PC-3 (cell line): Measurements from ENCODE around the gene RFXANK. TPM values are rescaled to one million over a fixed set of nuclear protein-coding genes. Genes with fewer than 3 reads are reported as not detected.

Source experiments
- ATAC-seq: fragments of 200-7000 bp; cut with Tn5 transposase; 2 replicates; pipeline ENCODE4 v1.9.1; 2020; ENCODE audit warnings: mild to moderate bottlenecking, moderate library complexity
- BruUV-seq: library from RNA; stranded (reverse); fragments of 400-500 nt; replicated peaks from 2 replicates; lab custom pipeline; 2021; lab: Mats Ljungman, UMichigan
- CTCF ChIA-PET: fragments of 300-600 bp; sonication (Branson Sonifier 250); formaldehyde crosslinking; loops from one replicate; lab custom pipeline; 2022; ENCODE audit warnings: antibody characterized with exemption; lab: Charles Lee
- POLR2A ChIA-PET: fragments of 300-600 bp; sonication (Branson Sonifier 250); formaldehyde crosslinking; loops from one replicate; lab custom pipeline; 2022; ENCODE audit warnings: antibody characterized with exemption; ENCODE audit not compliant: unreplicated experiment; lab: Charles Lee
- DNase-seq: peaks from one replicate; pipeline ENCODE4 v3.0.0-alpha.2; 2015
- H2AFZ ChIP-seq: fragments of 300-600 bp; sonication (generic); 2 replicates; pipeline ENCODE4 v1.6.0; 2016; ENCODE audit warnings: antibody characterized with exemption, low read length
- H3F3A ChIP-seq: fragments of 300-600 bp; sonication (generic); one replicate; pipeline ENCODE4 v1.6.0; 2017; ENCODE audit warnings: antibody characterized with exemption, low read length, control low read depth, mild to moderate bottlenecking; ENCODE audit not compliant: unreplicated experiment
- H3K27ac ChIP-seq: fragments of 300-600 bp; sonication (generic); 2 replicates; pipeline ENCODE4 v1.5.1; 2016; ENCODE audit warnings: mild to moderate bottlenecking, low read length
- H3K27me3 ChIP-seq: fragments of 300-600 bp; sonication (generic); 2 replicates; pipeline ENCODE4 v1.6.1; 2016; ENCODE audit warnings: low read length, mixed read lengths
- H3K36me3 ChIP-seq: fragments of 300-600 bp; sonication (generic); 2 replicates; pipeline ENCODE4 v1.6.1; 2016; ENCODE audit warnings: low read depth, mixed run types, low read length, mixed read lengths
- H3K4me1 ChIP-seq: fragments of 300-600 bp; sonication (generic); 2 replicates; pipeline ENCODE4 v1.5.1; 2016; ENCODE audit warnings: low read length; ENCODE audit not compliant: insufficient read depth
- H3K4me2 ChIP-seq: fragments of 300-600 bp; sonication (generic); 2 replicates; pipeline ENCODE4 v1.6.0; 2016; ENCODE audit warnings: low read length
- H3K4me3 ChIP-seq: fragments of 300-600 bp; sonication (generic); 2 replicates; pipeline ENCODE4 v1.5.1; 2016; ENCODE audit warnings: mild to moderate bottlenecking, low read length, mixed read lengths
- H3K79me2 ChIP-seq: fragments of 300-600 bp; sonication (generic); 2 replicates; pipeline ENCODE4 v1.6.1; 2017; ENCODE audit warnings: low read length, mixed read lengths
- H3K9ac ChIP-seq: fragments of 300-600 bp; sonication (generic); 2 replicates; pipeline ENCODE4 v1.6.0; 2016; ENCODE audit warnings: mild to moderate bottlenecking, low read length
- H3K9me2 ChIP-seq: fragments of 300-600 bp; sonication (generic); replicated peaks from 2 replicates; pipeline ENCODE4 v1.6.1; 2016; ENCODE audit warnings: mixed run types, low read length, mixed read lengths
- H3K9me3 ChIP-seq: fragments of 300-600 bp; sonication (generic); 2 replicates; pipeline ENCODE4 v1.6.1; 2016; ENCODE audit warnings: low read length, mixed read lengths
- H4K20me1 ChIP-seq: fragments of 300-600 bp; sonication (generic); 2 replicates; pipeline ENCODE4 v1.6.1; 2016; ENCODE audit warnings: low read length, mixed read lengths
- EZH2 ChIP-seq: fragments of 300-600 bp; sonication (generic); IDR thresholded peaks from one replicate; pipeline ENCODE4 v1.6.1; 2017; ENCODE audit warnings: antibody characterized with exemption, mild to moderate bottlenecking, low read length; ENCODE audit not compliant: unreplicated experiment
- EZH2phosphoT487 ChIP-seq: fragments of 300-600 bp; sonication (generic); IDR thresholded peaks from 2 replicates; pipeline ENCODE4 v1.6.1; 2018; ENCODE audit warnings: mild to moderate bottlenecking, antibody characterized with exemption, low read length, borderline replicate concordance
- intact Hi-C: fragments of 100-400 bp; cut with micrococcal nuclease; formaldehyde crosslinking; loops from 2 replicates; pipeline ENCODE4 v1.9.0; 2023
- total RNA-seq: library from RNA; depleted of rRNA; stranded (reverse); fragments of >200 nt; gene quantifications from 2 replicates; pipeline ENCODE4 v1.2.3, GENCODE V29; 2014
- TF ChIP-seq, protein P1 (sequence below): fragments of 300-600 bp; sonication (generic); conservative IDR thresholded peaks from 2 replicates; pipeline ENCODE4 v1.5.1; 2017; ENCODE audit warnings: antibody characterized with exemption, low read depth, mild to moderate bottlenecking, low read length

RFXANK gene
- total RNA-seq, 1 experiment from 2014 or later, result 88.5 TPM

DNA sequence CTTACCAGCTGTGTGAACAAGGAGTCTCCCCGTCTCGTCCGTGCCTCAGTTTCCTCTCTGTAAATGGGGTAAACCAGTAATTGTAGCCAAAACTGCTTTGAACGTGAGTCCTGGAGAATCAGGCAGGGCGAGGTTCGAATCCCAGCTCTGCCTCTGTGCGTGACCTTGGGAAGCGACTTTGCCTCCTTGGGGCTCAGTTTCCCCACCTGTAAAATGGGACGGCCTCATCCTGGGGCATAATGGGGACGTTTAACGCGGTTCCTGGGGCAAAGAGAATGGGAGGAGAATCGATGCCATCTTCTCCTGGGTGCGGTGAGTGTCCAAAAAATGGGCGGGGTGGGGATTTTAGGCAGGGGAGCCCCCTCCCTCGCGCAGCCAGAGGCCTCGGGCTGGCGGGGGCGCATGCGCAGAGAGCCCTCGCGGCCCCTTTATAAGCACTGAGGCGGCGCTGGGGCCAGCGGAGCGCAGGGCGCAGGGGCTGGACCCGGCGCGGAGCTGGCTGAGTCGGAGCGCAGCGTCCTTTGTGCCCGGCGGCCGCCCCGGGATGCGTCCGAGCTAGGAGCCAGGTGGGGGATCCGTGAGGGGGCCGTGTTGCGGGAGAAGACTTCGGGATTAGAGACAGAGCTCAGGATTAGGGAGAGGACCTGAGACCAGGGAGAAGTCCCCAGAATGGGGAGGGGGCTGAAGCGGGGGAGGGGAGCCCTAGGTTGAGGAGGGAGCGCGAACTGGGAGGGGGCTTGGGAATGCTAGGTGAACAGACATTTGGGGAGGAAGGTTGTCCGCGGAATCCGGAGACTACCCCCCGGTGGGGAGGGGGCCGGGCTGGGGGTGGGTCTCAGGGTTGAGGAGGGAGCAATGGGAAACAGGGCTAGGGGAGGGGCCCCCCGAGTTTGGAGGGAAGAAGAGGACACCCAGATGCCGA is 19.7 kb downstream of the RFXANK start, which contains the start of gene NCAN:
TSS of gene NCAN (plus strand) at position 460 of the 922 bp plus-strand sequence. CDS start 4,996 bp downstream, outside the sequence.
- Histone ChIP-seq H3K4me3 (no peak within 1 kb of the TSS), H3K9me3 (no peaks in the 10 kb centered on the region), H3K4me2 (no peak within 1 kb of the TSS), H3K9me2 (no peaks in the 10 kb centered on the region), H3K9ac (no peak within 1 kb of the TSS), H3K36me3 (no peaks in the 10 kb centered on the region), H2AFZ (no peak within 1 kb of the TSS), H3K79me2 (no peaks in the 10 kb centered on the region), H3K27ac (no peak within 1 kb of the TSS), H4K20me1 (no peaks in the 10 kb centered on the region), H3K27me3 (peaks cover 8% of the 10 kb centered on the region), H3K4me1 (no peaks in the 10 kb centered on the region), H3F3A (no peaks in the 10 kb centered on the region)
- ChIA-PET POLR2A (no interaction called here), CTCF (no interaction called here)
- TF ChIP-seq EZH2 (no peak), EZH2phosphoT487 (no peak)
- TF ChIP-seq, protein P1, sequence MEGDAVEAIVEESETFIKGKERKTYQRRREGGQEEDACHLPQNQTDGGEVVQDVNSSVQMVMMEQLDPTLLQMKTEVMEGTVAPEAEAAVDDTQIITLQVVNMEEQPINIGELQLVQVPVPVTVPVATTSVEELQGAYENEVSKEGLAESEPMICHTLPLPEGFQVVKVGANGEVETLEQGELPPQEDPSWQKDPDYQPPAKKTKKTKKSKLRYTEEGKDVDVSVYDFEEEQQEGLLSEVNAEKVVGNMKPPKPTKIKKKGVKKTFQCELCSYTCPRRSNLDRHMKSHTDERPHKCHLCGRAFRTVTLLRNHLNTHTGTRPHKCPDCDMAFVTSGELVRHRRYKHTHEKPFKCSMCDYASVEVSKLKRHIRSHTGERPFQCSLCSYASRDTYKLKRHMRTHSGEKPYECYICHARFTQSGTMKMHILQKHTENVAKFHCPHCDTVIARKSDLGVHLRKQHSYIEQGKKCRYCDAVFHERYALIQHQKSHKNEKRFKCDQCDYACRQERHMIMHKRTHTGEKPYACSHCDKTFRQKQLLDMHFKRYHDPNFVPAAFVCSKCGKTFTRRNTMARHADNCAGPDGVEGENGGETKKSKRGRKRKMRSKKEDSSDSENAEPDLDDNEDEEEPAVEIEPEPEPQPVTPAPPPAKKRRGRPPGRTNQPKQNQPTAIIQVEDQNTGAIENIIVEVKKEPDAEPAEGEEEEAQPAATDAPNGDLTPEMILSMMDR, result no peak
- DNase-seq (no peak), ATAC-seq (no peak)
- intact Hi-C loops, result no loop called here
- BruUV-seq, result no TSS peak

DNA sequence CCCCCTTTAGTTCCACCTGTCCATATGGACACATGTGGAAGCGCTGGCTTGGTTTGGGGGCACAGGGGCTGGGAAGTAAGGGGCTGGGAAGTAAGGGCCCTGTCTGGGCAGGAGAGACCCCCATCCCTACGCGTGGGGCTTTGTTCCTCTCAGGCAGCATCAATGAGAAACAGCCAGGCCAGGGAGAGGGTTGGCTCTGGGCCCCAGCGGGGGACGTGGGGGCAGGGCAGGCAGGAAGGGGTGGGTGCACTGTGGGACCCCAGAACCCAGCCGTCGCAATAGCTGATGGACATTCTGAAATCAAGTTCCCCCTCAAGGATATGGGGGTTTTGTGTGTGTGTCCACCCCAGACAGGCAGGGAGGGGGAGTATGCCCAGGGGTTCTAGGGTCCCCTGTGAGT is 20.9 kb downstream of the RFXANK start:
- Histone ChIP-seq H3K4me3 (no peak overlapping the region), H2AFZ (no peak overlapping the region), H3K36me3 (no peaks in the 10 kb centered on the region), H3F3A (no peaks in the 10 kb centered on the region), H3K4me1 (no peaks in the 10 kb centered on the region), H3K4me2 (no peak overlapping the region), H3K27me3 (peaks cover 8% of the 10 kb centered on the region), H3K79me2 (no peaks in the 10 kb centered on the region), H3K9ac (no peak overlapping the region), H3K9me3 (no peaks in the 10 kb centered on the region), H4K20me1 (no peaks in the 10 kb centered on the region), H3K9me2 (no peaks in the 10 kb centered on the region), H3K27ac (no peak overlapping the region)
- no peak for TF ChIP-seq EZH2phosphoT487
- TF ChIP-seq, protein P1, result no peak
- no peak for TF ChIP-seq EZH2
- CTCF ChIA-PET, result no interaction called here
- no peak for DNase-seq
- no TSS peak for BruUV-seq
- ATAC-seq, result no peak
- POLR2A ChIA-PET, result no interaction called here
- intact Hi-C loops, result no loop called here
